Thyroid gland (tissue), 4 donors: Measurements from ENCODE around the gene CYFIP1. TPM values are rescaled to one million over a fixed set of nuclear protein-coding genes. Genes with fewer than 3 reads are reported as not detected.

Source experiments
- DNase-seq, 2 donors: peaks; one replicate each; pipeline ENCODE4 v3.0.0-alpha.2; 2019
- H3K27ac ChIP-seq, 3 donors: fragments of 200-600 bp; sonication (generic); 1 replicate in 2 of 3; 2 replicates in 1 of 3; pipeline ENCODE4 v1.5.1; 2016 to 2019; ENCODE audit warnings: mild to moderate bottlenecking in 1 of 3, moderate library complexity in 1 of 3
- H3K27me3 ChIP-seq: fragments of 200-600 bp; sonication (generic); one replicate; pipeline ENCODE4 v1.5.1; 2019
- H3K36me3 ChIP-seq, 2 donors: fragments of 200-600 bp; sonication (generic); one replicate each; pipeline ENCODE4 v1.5.1; 2016 to 2019
- H3K4me1 ChIP-seq, 2 donors: fragments of 200-600 bp; sonication (generic); one replicate each; pipeline ENCODE4 v1.5.1; 2017 to 2019
- H3K4me3 ChIP-seq, 3 donors: fragments of 200-600 bp; sonication (generic); replicated peaks in 1 of 3; 1 replicate in 2 of 3; 2 replicates in 1 of 3; pipeline ENCODE4 v1.5.1; 2016; ENCODE audit warnings: mild to moderate bottlenecking in 1 of 3
- H3K9me3 ChIP-seq: fragments of 200-600 bp; sonication (generic); one replicate; pipeline ENCODE4 v1.5.1; 2017
- POLR2A ChIP-seq, 2 donors: fragments of 450-650 bp; IDR thresholded peaks; one replicate each; pipeline ENCODE4 v1.6.1; 2017; ENCODE audit warnings: antibody characterized with exemption in 2 of 2, mild to moderate bottlenecking in 2 of 2, moderate library complexity in 1 of 2
- WGBS, 2 donors: methylation state at CpG; one replicate each; pipeline ENCODE4 v1.1.5; 2017; 5-methylcytosine and 5-hydroxymethylcytosine counted together
- intact Hi-C: fragments of 100-400 bp; cut with DNase I; formaldehyde crosslinking; loops from one replicate; pipeline ENCODE4 v1.15.1; 2023
- total RNA-seq, 4 donors: library from RNA; depleted of rRNA; stranded (reverse); fragments of >200 nt; gene quantifications; one replicate each; pipeline ENCODE4 v1.2.3, GENCODE V29; 2016
- TF ChIP-seq, protein P1 (sequence below), 6 experiments: fragments of 200-600 bp in 3 of 6; fragments of 450-650 bp in 3 of 6; sonication (generic) in 3 of 6; IDR thresholded peaks; one replicate each; pipeline ENCODE4 v1.5.1; 2016 to 2019; ENCODE audit warnings: antibody characterized with exemption in 6 of 6, mild to moderate bottlenecking in 2 of 6, inconsistent platforms in 1 of 6, moderate library complexity in 1 of 6

CYFIP1 gene
- total RNA-seq, 4 donors from 2014 or later = 89.1 to 138 (median 131) TPM

DNA sequence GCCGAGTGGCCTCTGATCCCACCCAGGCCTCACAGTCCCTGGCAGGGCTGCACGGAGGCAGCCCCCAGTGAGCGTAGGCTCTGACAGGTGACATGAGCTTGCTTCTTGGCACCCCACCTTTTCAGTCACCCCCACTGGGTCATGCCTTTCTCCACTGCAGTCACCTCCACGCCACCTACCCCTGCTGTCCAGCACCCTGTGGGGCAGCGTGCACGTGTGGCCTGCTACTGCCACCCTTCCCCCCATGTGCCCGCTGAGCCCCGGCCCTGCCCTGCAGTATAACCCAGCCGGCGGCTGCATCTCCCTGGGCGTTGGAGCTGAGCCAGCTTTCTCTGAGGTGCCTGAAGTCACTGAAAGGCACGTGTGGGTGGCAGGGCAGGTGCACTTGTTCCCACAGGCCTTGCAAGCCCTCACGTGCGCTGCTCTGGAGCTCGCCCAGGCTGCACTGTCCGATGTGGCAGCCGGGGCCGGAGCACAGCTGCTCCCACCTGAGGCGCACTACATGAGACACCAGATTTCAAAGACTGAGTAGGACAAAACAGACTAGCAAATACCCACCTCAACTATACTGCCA lies 76.1 kb downstream of the CYFIP1 start:
- 87 to 90% methylated on average over 17 of the region's 19 CpGs for WGBS, 2 donors
- H3K27me3 ChIP-seq = no peaks in the 10 kb centered on the region
- peaks cover 52 to 60% of the 10 kb centered on the region in 2 donors for H3K36me3 ChIP-seq
- no peak for DNase-seq
- H3K9me3 ChIP-seq = no peaks in the 10 kb centered on the region
- H3K4me3 ChIP-seq = no peak overlapping the region
- no peak overlapping the region for H3K27ac ChIP-seq
- no peaks in the 10 kb centered on the region for H3K4me1 ChIP-seq
- TF ChIP-seq, protein P1, sequence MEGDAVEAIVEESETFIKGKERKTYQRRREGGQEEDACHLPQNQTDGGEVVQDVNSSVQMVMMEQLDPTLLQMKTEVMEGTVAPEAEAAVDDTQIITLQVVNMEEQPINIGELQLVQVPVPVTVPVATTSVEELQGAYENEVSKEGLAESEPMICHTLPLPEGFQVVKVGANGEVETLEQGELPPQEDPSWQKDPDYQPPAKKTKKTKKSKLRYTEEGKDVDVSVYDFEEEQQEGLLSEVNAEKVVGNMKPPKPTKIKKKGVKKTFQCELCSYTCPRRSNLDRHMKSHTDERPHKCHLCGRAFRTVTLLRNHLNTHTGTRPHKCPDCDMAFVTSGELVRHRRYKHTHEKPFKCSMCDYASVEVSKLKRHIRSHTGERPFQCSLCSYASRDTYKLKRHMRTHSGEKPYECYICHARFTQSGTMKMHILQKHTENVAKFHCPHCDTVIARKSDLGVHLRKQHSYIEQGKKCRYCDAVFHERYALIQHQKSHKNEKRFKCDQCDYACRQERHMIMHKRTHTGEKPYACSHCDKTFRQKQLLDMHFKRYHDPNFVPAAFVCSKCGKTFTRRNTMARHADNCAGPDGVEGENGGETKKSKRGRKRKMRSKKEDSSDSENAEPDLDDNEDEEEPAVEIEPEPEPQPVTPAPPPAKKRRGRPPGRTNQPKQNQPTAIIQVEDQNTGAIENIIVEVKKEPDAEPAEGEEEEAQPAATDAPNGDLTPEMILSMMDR (IDR thresholded peaks at IDR 0.05) = no peak
- TF ChIP-seq POLR2A (IDR thresholded peaks at IDR 0.05) = no peak
- intact Hi-C loops = no loop called here

DNA sequence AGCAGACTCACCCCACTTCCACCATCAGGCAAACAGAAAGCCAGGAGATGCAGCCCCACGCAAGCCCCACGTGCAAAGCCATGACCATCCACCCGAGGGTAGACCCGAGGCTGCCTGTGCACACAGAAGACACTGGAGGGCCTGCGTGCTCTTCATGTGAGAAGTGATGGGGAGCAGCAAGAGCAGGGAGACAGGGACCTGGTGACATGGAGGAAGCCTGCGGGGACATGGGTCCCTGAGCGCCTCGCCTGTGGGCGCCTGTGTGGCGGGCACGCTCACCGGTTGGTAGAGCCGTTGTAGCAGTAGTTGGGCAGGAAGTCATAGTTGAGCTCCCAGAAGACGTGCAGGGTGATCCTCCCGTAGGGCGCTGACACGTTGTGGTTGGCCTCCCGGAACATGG lies 76.7 kb downstream of the CYFIP1 start:
- Histone ChIP-seq H3K36me3 (peaks cover 46 to 57% of the 10 kb centered on the region in 2 donors), H3K4me1 (no peaks in the 10 kb centered on the region)

DNA sequence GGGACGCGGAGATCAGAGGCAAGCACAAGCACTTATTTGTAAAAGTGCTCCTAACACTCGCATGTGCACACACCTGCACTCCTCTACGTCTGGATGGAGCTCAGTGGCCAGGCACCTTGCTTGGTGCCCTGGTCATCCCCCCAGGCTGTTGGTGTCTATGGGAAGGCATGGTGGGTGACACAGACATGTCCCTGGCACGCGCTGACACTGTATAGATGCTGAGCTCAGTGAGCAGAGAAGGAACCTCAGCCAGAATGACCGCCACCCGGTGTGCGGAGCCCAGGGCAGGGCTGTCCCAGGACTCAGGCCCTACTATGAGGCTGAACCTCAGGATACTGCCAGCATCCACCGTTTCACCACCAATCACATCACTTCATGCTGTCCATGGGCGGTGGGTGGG lies 77.2 kb downstream of the CYFIP1 start:
- H3K4me1 ChIP-seq = no peaks in the 10 kb centered on the region
- no peak overlapping the region for H3K27ac ChIP-seq
- intact Hi-C loops = no loop called here
- 91 to 98% methylated on average over 7 to 11 of the region's 11 CpGs for WGBS, 2 donors
- no peaks in the 10 kb centered on the region for H3K27me3 ChIP-seq
- peaks cover 43 to 54% of the 10 kb centered on the region in 2 donors for H3K36me3 ChIP-seq
- H3K4me3 ChIP-seq = no peak overlapping the region
- TF ChIP-seq, protein P1 (IDR thresholded peaks at IDR 0.05) = no peak
- no peak for TF ChIP-seq POLR2A (IDR thresholded peaks at IDR 0.05)
- no peaks in the 10 kb centered on the region for H3K9me3 ChIP-seq
- no peak for DNase-seq

More for the DNA sequence above, 76.7 kb downstream of the CYFIP1 start:
- WGBS, 2 donors = 92% methylated on average over 16 to 18 of the region's 18 CpGs
- H3K4me3 ChIP-seq = no peak overlapping the region
- H3K27me3 ChIP-seq = no peaks in the 10 kb centered on the region
- TF ChIP-seq, protein P1 (IDR thresholded peaks at IDR 0.05) = no peak
- no peak for TF ChIP-seq POLR2A (IDR thresholded peaks at IDR 0.05)
- DNase-seq = no peak
- H3K9me3 ChIP-seq = no peaks in the 10 kb centered on the region
- no peak overlapping the region for H3K27ac ChIP-seq
- intact Hi-C loops = no loop called here

DNA sequence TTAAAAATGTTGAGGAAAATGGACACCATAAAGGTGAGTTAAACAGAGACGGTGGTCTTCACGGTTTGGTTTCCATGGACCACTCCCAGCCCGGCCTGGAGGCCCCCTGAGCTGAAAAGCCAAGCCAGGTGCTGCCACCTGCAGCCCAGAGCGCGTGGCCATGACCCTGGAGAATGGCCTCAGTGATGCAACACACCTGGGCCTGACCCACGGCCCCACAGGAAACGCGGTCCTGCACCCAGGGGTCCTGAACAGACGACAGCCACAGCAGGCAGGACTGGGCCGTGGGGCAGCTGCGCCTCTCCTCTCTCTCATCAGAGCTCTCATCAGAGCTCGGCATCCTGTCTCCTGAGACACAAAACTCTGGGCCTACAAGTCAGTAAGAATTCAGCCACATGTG lies 77.6 kb downstream of the CYFIP1 start:
- H3K9me3 ChIP-seq = no peaks in the 10 kb centered on the region
- intact Hi-C loops = no loop called here
- no peak overlapping the region for H3K4me3 ChIP-seq
- H3K36me3 ChIP-seq = peaks cover 39 to 51% of the 10 kb centered on the region in 2 donors
- H3K27ac ChIP-seq = no peak overlapping the region
- 78% methylated on average over 12 of the region's 12 CpGs for WGBS, 2 donors
- TF ChIP-seq, protein P1 (IDR thresholded peaks at IDR 0.05) = no peak
- TF ChIP-seq POLR2A (IDR thresholded peaks at IDR 0.05) = no peak
- H3K27me3 ChIP-seq = no peaks in the 10 kb centered on the region
- no peaks in the 10 kb centered on the region for H3K4me1 ChIP-seq
- DNase-seq = no peak

DNA sequence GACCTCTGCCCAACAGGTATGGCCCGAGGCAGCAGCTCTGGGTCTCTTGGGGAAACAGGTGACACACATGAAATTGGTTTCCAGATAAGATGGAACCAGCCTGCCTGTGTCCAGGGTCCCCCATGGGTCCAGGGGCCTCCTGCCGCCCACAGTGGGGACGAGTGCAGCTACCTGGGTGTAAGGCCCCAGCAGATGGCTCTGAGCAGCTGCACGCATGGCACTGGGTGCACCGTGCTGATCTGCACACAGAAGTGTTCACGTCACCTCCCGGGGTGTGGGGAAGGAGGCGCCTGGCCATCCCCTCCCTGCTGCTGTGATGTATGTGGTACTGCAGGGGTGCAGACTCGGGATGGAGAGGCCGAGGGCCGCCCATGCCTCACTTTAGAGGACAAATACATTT lies 78.1 kb downstream of the CYFIP1 start:
- no peaks in the 10 kb centered on the region for H3K9me3 ChIP-seq
- no peak overlapping the region for H3K27ac ChIP-seq
- H3K27me3 ChIP-seq = no peaks in the 10 kb centered on the region
- H3K36me3 ChIP-seq = peaks cover 34 to 46% of the 10 kb centered on the region in 2 donors
- H3K4me3 ChIP-seq = no peak overlapping the region
- 92 to 95% methylated on average over 9 to 11 of the region's 11 CpGs for WGBS, 2 donors
- no peaks in the 10 kb centered on the region for H3K4me1 ChIP-seq
- TF ChIP-seq, protein P1 (IDR thresholded peaks at IDR 0.05) = no peak
- TF ChIP-seq POLR2A (IDR thresholded peaks at IDR 0.05) = no peak
- intact Hi-C loops = no loop called here
- DNase-seq = no peak
